GM21526 (cell line): ENCODE results near the gene B9D1.
"Not testable (repeated sequence)": the region's sequence is repeated elsewhere in the genome, so short reads cannot be mapped to it uniquely, and the experiment has no call there.

Experiments
- ATAC-seq: cut with Tn5 transposase; IDR thresholded peaks from one replicate; pipeline ENCODE4 v1.9.1; 2021; ENCODE audit warnings: moderate library complexity; ENCODE audit not compliant: unreplicated experiment, low FRiP score

The B9D1 gene

GRCh38 chr17:19361326-19361725, 1.2 kb downstream of the B9D1 start:
- no peak for ATAC-seq

DNA sequence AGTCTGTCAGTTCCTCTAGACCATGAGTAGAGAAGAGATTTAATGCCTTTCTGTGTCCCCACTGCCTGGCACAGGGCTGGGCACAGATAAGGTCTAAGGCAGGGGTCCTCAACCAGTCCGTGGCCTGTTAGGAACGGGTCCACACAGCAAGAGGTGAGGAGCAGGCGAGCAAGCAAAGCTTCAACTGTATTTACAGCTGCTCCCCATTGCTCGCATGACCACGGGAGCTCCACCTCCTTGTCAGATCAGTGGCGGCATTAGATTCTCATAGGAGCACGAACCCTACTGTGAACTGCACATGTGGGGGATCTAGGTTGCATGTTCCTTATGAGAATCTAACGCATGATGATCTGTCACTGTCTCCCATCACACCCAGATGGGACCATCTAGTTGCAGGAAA, 1.8 kb downstream of the B9D1 start:
- no peak for ATAC-seq

DNA sequence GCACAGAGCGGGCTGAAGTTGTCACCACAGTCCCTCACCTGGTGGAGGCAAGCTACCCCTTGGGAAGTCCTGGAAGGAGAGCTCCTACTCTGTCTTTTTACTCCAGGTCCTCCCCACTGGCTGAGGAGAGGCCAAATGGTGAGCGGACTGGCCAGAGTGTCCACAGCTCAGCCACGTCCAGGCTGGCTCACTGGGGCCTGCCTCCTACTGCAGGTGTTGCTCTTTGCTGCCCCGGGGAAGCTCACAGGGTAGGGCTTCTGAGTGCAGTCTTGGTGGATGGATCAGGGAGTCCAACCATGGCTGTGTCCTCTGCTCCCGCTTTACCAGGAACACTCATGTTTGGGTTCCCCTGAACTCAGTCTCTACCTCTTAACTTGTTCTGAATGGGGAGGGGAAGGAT, 2.7 kb downstream of the B9D1 start:
- ATAC-seq = no peak

GRCh38 chr17:19359151-19359550, 3.4 kb downstream of the B9D1 start:
- ATAC-seq = no peak

- no peak for ATAC-seq
Observed at GRCh38 chr17:19357761-19358160, 4.8 kb downstream of the B9D1 start.

GRCh38 chr17:19357351-19357750, 5.2 kb downstream of the B9D1 start:
- no peak for ATAC-seq

DNA sequence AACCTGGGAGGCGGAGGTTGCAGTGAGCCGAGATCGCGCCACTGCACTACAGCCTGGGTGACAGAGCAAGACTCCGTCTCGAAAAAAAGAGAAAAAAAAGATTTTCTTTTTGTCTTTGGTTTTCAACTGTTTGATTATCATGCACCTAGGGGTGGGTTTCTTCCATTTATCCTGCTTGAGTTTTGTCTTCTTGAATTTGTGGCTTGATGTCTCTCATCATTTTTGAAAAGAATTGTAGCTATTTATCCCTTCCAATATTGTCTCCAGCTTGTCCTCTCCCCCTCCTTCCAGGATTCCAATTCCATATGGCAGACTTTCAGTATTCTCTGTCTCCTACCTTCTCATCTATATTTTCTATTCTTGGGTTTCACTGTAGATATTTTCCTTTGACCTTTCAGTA, 7.8 kb downstream of the B9D1 start:
- ATAC-seq = no peak

DNA sequence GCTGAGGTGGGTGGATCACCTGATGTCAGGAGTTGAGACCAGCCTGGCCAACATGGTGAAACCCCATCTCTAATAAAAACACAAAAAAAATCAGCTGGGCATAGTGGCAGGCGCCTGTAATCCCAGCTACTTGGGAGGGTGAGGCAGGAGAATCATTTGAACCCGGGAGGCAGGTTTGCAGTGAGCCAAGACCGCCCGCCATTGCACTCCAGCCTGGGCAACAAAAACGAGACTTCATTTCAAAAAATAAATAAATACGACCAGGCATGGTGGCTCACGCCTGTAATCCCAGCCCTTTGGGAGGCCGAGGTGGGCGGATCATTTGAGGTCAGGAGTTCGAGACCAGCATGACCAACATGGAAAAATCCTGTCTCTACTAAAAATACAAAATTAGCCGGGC, 9.1 kb downstream of the B9D1 start:
- ATAC-seq = not testable (repeated sequence)

DNA sequence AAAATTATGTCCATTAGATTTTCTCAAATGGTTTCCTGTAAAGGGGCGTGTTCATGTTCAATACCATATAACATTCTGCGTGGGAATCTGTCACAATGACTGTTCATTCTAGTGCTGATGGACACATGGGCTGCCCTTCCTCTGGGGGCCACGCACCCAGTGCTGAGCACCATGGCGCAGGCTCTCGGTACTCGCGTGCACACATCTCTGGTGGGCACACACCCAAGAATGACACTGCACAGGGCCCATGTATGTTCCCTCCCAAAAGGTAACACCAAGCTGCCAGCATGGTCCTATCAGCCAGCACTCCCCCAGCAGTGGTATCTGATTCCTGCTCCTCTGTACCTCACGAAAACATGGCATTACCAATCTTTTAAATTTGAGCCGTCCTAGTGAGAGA, 13.7 kb downstream of the B9D1 start:
- no peak for ATAC-seq

DNA sequence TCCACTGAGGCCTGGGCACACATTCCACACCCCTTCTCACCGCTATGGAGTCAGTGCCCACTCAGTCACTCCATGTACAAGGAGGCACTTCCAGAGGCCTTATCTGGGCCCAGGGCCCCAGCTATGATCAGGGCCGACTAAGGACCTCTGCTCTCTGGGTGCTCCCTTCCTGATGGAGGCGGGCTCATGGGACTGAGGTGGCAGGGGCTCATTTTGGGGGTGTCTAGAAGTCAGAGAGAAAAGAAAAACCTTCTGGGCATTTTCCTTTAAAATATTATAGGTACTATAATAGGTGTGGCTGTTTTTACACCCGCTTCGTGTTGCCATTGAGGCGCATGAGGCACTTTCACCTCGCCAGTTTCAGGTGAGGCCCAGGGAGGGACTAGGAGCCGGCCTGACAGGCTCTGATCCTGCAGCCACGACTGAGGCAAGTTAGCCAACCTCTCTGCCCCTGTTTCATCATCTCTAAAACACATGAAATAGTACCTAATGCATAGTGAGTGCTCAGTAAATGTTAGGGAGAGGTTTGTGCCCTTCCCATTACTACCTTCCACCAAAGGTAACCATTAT, 14.4 kb downstream of the B9D1 start:
- no peak for ATAC-seq

- ATAC-seq = no peak
Observed at GRCh38 chr17:19347323-19348080, 15.0 kb downstream of the B9D1 start.

GRCh38 chr17:19346351-19347255, 15.9 kb downstream of the B9D1 start:
- ATAC-seq = no peak

DNA sequence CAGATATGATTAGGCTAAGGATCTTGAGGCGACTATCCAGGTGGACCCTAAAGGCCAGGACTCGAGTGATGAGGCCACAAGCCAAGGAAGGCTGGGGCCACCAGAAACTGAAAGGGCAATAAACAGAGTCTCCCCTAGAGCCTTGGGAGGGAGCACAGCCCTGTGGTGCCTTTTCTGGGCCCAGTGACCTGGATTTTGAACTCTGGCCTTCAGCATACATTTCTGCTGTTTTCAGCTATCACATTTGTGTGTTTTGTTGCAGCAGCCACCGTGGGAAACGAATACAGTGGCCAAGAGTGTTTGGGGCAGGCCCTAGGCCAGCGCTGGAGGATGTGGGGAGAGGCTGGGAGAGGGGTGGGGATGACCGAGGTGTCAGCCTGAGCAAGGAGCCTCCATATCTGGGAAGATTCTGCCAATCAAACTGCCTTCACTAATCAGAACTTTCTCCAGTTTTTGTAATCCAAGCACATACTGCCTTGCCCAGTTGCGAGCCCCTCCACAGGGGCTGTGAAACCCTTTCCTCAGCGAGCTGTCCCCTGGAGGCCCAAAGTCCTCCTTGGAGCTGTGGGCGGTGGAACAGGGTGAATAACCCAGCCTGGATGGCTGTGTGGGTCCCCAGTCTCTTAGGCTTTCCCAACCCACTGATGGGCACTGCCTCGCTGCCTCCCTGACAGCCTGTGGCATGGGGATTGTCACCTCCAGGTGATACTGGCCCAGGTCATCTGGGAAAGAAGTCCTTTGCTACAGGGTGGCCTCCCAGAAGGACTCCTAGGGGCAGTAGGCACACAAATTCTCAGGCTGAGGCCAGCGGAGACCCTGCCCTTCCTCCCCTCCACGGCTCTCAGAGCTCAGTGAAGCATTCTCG, 16.8 kb downstream of the B9D1 start:
- no peak for ATAC-seq

DNA sequence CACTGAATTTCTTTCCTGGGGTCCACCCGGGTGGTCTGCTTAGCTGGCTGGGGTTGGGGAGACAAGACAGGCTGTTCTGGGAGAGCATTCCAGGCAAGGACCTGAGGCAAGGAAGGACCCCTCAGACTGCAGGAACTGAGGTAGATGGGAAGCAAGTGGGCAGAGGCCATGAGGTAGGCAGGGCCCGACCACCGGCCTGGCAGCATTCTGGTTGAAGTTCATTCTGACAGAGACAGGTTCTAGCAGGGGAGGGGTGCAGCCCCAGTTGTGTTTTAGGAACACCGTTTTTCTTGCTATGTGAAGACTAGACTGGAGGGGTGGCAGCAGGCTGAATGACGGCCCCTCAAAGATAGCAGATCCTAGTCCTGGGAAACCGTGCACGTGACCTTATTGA, 17.5 kb downstream of the B9D1 start:
- no peak for ATAC-seq

DNA sequence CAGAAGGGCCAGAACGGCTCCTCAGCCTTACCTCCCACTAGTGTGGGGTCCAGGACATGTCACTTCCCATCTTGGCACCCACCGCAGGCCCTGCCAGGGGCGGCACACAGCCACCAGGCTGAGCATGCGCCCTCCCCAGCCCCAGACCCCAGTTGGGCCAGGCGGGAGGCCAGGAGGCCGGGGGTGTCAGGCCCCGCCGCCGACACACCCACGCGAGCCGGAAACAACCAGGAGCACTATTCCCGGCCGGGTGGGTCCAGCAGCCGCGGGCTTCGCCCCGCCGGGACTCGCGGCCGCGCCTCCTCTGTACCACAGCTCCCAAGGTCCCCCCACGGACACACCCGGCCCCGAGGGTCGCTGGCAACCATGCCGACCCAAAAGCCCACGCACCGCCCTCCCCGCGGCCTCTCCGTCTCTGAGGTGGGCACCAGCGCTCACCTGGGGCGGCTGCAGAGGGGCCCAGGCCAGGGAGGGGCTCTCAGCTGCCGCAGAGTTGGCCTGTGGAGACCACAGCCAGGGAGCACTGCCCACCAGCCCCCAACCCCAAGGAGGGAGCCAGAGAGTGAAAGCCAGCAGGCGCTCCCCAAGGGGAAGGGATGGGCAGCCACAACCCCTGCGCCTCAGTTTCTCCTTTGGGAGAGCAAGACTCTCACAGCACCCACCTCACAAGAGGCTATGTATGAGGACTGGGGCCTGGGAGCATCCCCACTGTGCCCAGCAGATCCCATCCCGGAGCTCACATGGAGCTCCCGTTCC, 18.0 kb downstream of the B9D1 start:
- no peak for ATAC-seq

DNA sequence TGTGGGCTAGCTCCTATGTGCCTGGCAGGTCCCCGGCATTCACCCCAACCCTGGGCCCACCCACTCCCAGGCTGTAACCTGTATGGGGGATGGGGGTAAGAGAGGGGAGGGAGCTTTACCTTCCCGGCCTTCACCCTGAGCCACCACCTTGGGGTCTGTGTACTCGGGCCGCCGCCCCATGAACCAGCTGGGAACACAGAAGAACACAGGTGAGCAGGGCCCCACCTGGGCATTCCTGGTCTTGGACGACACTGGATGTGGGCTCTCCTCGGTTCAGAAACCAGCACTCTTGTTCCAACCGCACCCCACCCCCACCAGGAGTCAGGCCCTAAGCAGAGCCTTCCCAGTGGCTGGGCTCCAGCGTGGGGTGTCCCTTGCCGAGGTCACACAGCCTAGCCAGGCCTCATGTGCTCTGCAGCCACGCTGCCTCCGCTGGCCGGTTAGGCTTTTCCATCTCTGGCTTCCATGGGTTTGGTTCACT, 18.8 kb downstream of the B9D1 start:
- ATAC-seq = no peak

GRCh38 chr17:19343256-19343630, 19.3 kb downstream of the B9D1 start:
- no peak for ATAC-seq

DNA sequence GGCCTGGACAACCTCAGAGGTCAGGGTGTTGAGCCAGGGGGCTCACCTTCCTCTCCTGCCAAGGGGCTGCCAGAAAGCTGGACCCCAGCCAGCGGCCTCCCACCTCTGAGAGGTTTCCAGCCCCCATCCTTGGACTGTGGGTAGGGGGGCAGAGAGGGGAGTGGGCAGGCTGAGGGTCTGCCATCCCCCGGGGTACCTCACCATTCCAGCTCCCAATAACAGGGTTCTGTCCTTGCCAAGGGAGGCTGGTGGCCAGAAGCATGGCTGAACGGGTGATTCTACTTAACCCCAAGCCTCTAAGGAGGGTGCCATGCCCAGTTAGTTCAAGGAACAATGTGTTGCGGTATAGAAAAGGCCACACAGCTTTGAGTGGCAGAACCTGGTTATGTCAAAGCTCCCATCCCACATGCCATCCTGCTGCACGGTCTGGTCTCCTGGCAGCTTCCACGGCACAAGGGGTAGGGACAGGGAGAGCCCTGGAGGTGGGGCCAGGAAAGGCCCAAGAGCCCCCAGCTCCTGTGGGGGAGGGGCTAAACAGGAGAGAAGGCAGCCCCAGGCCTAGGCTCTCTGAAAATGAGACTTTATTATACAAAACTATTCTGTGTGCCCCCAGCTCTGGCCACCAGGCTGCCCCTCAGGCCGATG, 19.8 kb downstream of the B9D1 start:
- ATAC-seq = no peak
